WTC11 (cell line): ENCODE data around the gene PRPSAP1. TPM values are rescaled to one million over a fixed set of nuclear protein-coding genes. Genes with fewer than 3 reads are reported as not detected.

Experiments
- ATAC-seq: fragments of 200-7000 bp; cut with Tn5 transposase; 2 replicates; pipeline ENCODE4 v1.10.0; 2021; ENCODE audit warnings: mild to moderate bottlenecking, moderate library complexity
- CTCF ChIA-PET: fragments of 300-600 bp; sonication (Branson Sonifier 250); formaldehyde crosslinking; loops from one replicate; lab custom pipeline; 2021; ENCODE audit warnings: antibody characterized with exemption; lab: Charles Lee
- POLR2A ChIA-PET: fragments of 350-600 bp; sonication (Branson Sonifier 250); formaldehyde crosslinking; loops from one replicate; lab custom pipeline; 2021; ENCODE audit warnings: antibody characterized with exemption; lab: Charles Lee
- DNase-seq: peaks from one replicate; pipeline ENCODE4 v3.0.0; 2021; ENCODE audit warnings: low spot score
- H3K27ac Mint-ChIP-seq: 2 replicates; pipeline ENCODE4 v1.8.0; 2021; ENCODE audit warnings: mixed read lengths
- H3K27me3 Mint-ChIP-seq: 2 replicates; pipeline ENCODE4 v1.8.0; 2021; ENCODE audit warnings: low read depth, mild to moderate bottlenecking, moderate library complexity, mixed read lengths
- H3K36me3 Mint-ChIP-seq: 2 replicates; pipeline ENCODE4 v1.8.0; 2021; ENCODE audit warnings: mixed read lengths
- H3K4me1 Mint-ChIP-seq: 2 replicates; pipeline ENCODE4 v1.8.0; 2022; ENCODE audit warnings: mixed read lengths
- H3K4me3 Mint-ChIP-seq: 2 replicates; pipeline ENCODE4 v1.8.0; 2021; ENCODE audit warnings: mild to moderate bottlenecking, moderate library complexity, mixed read lengths
- H3K9me3 Mint-ChIP-seq: 2 replicates; pipeline ENCODE4 v1.8.0; 2021; ENCODE audit warnings: mixed read lengths
- FOXP4 ChIP-seq: sonication (generic); formaldehyde crosslinking; IDR thresholded peaks from 2 replicates; pipeline ENCODE4 v1.8.0; 2022; ENCODE audit warnings: mild to moderate bottlenecking, missing genetic modification reagents
- GRHL2 ChIP-seq: fragments of 250-450 bp; sonication (Bioruptor Pico); IDR thresholded peaks from 2 replicates; pipeline ENCODE4 v1.8.0; 2022; ENCODE audit warnings: mild to moderate bottlenecking, moderate library complexity; ENCODE audit not compliant: insufficient replicate concordance, severe bottlenecking
- JUN ChIP-seq: sonication (generic); formaldehyde crosslinking; IDR thresholded peaks from 2 replicates; pipeline ENCODE4 v1.8.0; 2023; ENCODE audit warnings: mild to moderate bottlenecking, missing genetic modification reagents
- MXD4 ChIP-seq: fragments of 250-450 bp; sonication (Bioruptor Pico); IDR thresholded peaks from 2 replicates; pipeline ENCODE4 v1.8.0; 2021; ENCODE audit warnings: mild to moderate bottlenecking, moderate library complexity, borderline replicate concordance
- NFATC4 ChIP-seq: fragments of 250-450 bp; sonication (Bioruptor Pico); IDR thresholded peaks from 2 replicates; pipeline ENCODE4 v1.9.0; 2021; ENCODE audit warnings: mild to moderate bottlenecking
- NR3C1 ChIP-seq: sonication (generic); formaldehyde crosslinking; conservative IDR thresholded peaks from 2 replicates; pipeline ENCODE4 v1.8.1; 2023; ENCODE audit warnings: low read depth, mild to moderate bottlenecking, missing genetic modification reagents
- TEAD1 ChIP-seq: sonication (generic); formaldehyde crosslinking; IDR thresholded peaks from 2 replicates; pipeline ENCODE4 v1.8.0; 2022; ENCODE audit warnings: mild to moderate bottlenecking, missing genetic modification reagents
- ZNF121 ChIP-seq: sonication (generic); formaldehyde crosslinking; IDR thresholded peaks from 2 replicates; pipeline ENCODE4 v1.8.0; 2023; ENCODE audit warnings: missing genetic modification reagents
- ZNF219 ChIP-seq: sonication (generic); formaldehyde crosslinking; IDR thresholded peaks from 2 replicates; pipeline ENCODE4 v1.8.0; 2023; ENCODE audit warnings: missing genetic modification reagents, mild to moderate bottlenecking, borderline replicate concordance
- ZNF263 ChIP-seq: sonication (generic); formaldehyde crosslinking; IDR thresholded peaks from 2 replicates; pipeline ENCODE4 v1.8.1; 2022; ENCODE audit warnings: low read depth, mild to moderate bottlenecking, moderate library complexity, missing genetic modification reagents
- total RNA-seq: library from RNA; stranded (reverse); gene quantifications from 3 replicates; pipeline ENCODE4 v1.2.3, GENCODE V29; 2021
- TF ChIP-seq, protein P1 (sequence below): fragments of 250-450 bp; sonication (Bioruptor Pico); IDR thresholded peaks from 2 replicates; pipeline ENCODE4 v1.9.0; 2021; ENCODE audit warnings: moderate library complexity, mild to moderate bottlenecking, inconsistent platforms, borderline replicate concordance

Gene PRPSAP1
- total RNA-seq, 1 experiment from 2014 or later: 56.5 TPM

DNA sequence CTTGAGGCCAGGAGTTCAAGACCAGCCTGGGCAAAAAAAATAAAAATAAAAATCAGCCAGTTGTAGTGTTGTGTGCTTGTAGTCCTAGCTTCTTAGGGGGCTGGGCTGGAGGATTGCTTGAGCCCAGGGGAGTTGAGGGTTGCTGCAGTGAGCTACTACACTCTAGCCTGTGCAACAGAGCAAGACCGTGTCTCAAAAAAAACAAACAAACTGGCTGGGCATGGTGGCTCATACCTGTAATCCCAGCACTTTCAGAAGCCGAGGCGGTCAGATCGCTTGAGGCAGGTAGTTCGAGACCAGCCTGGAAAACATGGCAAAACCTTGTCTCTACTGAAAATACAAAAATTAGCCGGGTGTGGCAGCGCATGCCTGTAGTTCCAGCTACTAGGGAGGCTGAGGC lies 93.5 kb downstream of the PRPSAP1 start:
- Mint-ChIP-seq H3K27me3 (no peaks in the 10 kb centered on the region), H3K4me1 (peaks cover 20% of the 10 kb centered on the region), H3K4me3 (no peak overlapping the region), H3K27ac (no peak overlapping the region), H3K36me3 (no peaks in the 10 kb centered on the region)
- POLR2A ChIA-PET: interaction anchor here (1.1 kb wide), 1 partner anchor 133 kb away, joined by 3 read pairs; no protein-coding TSS in a partner anchor
- DNase-seq (no peak), ATAC-seq (no peak)
- TF ChIP-seq ZNF121 (no peak), ZNF219 (CRISPR knock-in tag) (no peak), TEAD1 (CRISPR knock-in tag) (no peak), NR3C1 (CRISPR knock-in tag) (no peak), NFATC4 (CRISPR knock-in tag) (no peak), FOXP4 (CRISPR knock-in tag) (no peak), ZNF263 (no peak), GRHL2 (CRISPR knock-in tag) (no peak), MXD4 (CRISPR knock-in tag) (no peak), JUN (CRISPR knock-in tag) (no peak)
- TF ChIP-seq, protein P1, sequence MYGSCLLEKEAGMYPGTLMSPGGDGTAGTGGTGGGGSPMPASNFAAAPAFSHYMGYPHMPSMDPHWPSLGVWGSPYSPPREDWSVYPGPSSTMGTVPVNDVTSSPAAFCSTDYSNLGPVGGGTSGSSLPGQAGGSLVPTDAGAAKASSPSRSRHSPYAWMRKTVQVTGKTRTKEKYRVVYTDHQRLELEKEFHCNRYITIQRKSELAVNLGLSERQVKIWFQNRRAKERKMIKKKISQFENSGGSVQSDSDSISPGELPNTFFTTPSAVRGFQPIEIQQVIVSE (CRISPR knock-in tag): no peak
- TF ChIP-seq, all 79 proteins: peak for 0
- CTCF ChIA-PET: interaction anchor here (1.5 to 8.0 kb wide), 3 partner anchors 11 to 139 kb away, joined by 4 to 70 read pairs (median 7); no protein-coding TSS in a partner anchor
- peaks cover 5% of the 10 kb centered on the region for H3K9me3 Mint-ChIP-seq

Other genes starting within 250 kb of the PRPSAP1 start
- gene FOXJ1, start 212.7 kb downstream of the PRPSAP1 start, total RNA-seq: 6.2 to 11.8 TPM (median 6.8 TPM) in 3 replicates
- 11.2 to 15.1 TPM (median 13.7 TPM) in 3 replicates for gene RNF157, start 113.4 kb downstream of the PRPSAP1 start, total RNA-seq
- gene UBALD2, start 88.6 kb downstream of the PRPSAP1 start, total RNA-seq: 24.4 to 30.3 TPM (median 28.2 TPM) in 3 replicates
- 1.5 to 3.2 TPM (median 2.7 TPM) in 3 replicates for gene QRICH2, start 45.6 kb downstream of the PRPSAP1 start, total RNA-seq
- 2.5 to 2.9 TPM (median 2.8 TPM) in 3 replicates for gene SPHK1, start 30.7 kb upstream of the PRPSAP1 start, total RNA-seq
- gene UBE2O, start 99.2 kb upstream of the PRPSAP1 start, total RNA-seq: 57.1 to 68.9 TPM (median 59.6 TPM) in 3 replicates
- gene AANAT, start 113.7 kb upstream of the PRPSAP1 start, total RNA-seq: 0.17 to 0.57 TPM in 2 of 3 replicates, not detected in the other
- 28.6 to 33.0 TPM (median 31.5 TPM) in 3 replicates for gene RHBDF2, start 147.5 kb upstream of the PRPSAP1 start, total RNA-seq
- gene CYGB, start 183.8 kb upstream of the PRPSAP1 start, total RNA-seq: 3.6 to 5.3 TPM (median 5.1 TPM) in 3 replicates
- gene PRCD, start 186.1 kb upstream of the PRPSAP1 start, total RNA-seq: 2.7 to 4.5 TPM (median 4.0 TPM) in 3 replicates
- 0.30 TPM in 1 of 3 replicates, not detected in the others for gene ST6GALNAC2, start 231.9 kb upstream of the PRPSAP1 start, total RNA-seq